HEK293T (cell line): Measurements from ENCODE around the gene KPNA2.
A peak's percentile ranks its signal among the peaks of the same experiment; 100 is the strongest.
"Not testable (repeated sequence)": the region's sequence is repeated elsewhere in the genome, so short reads cannot be mapped to it uniquely, and the experiment has no call there.

Experiments
- CTCF ChIA-PET: fragments of 350-600 bp; formaldehyde crosslinking; extraction: SDS; loops from one replicate; lab custom pipeline; 2021; ENCODE audit warnings: antibody characterized with exemption, inconsistent platforms; lab: Yijun Ruan, JAX
- POLR2A ChIA-PET: fragments of 350-600 bp; formaldehyde crosslinking; extraction: SDS; loops from one replicate; lab custom pipeline; 2020; ENCODE audit warnings: antibody characterized with exemption, inconsistent platforms; lab: Yijun Ruan, JAX
- DNase-seq: peaks from one replicate; pipeline ENCODE4 v3.0.0; 2012; ENCODE audit warnings: mixed read lengths; ENCODE audit errors: extremely low spot score
- ARNT ChIP-seq: fragments of 450-650 bp; IDR thresholded peaks from 2 replicates; pipeline ENCODE4 v1.6.1; 2017; ENCODE audit warnings: mild to moderate bottlenecking
- BHLHE40 ChIP-seq: fragments of 450-650 bp; IDR thresholded peaks from 2 replicates; pipeline ENCODE4 v1.6.1; 2016; ENCODE audit warnings: mild to moderate bottlenecking, moderate library complexity, borderline replicate concordance
- CTBP1 ChIP-seq: fragments of 450-650 bp; IDR thresholded peaks from 2 replicates; pipeline ENCODE4 v1.6.1; 2016; ENCODE audit warnings: borderline replicate concordance
- ELF4 ChIP-seq: fragments of 450-650 bp; IDR thresholded peaks from 2 replicates; pipeline ENCODE4 v1.6.1; 2017; ENCODE audit warnings: antibody characterized with exemption
- FOXA1 ChIP-seq: fragments of 450-650 bp; IDR thresholded peaks from 2 replicates; pipeline ENCODE4 v1.6.1; 2016; ENCODE audit warnings: mild to moderate bottlenecking
- FOXK2 ChIP-seq: fragments of 450-650 bp; IDR thresholded peaks from 2 replicates; pipeline ENCODE4 v1.6.1; 2016; ENCODE audit warnings: mild to moderate bottlenecking
- FOXM1 ChIP-seq: fragments of 450-650 bp; IDR thresholded peaks from 2 replicates; pipeline ENCODE4 v1.6.1; 2017; ENCODE audit warnings: mild to moderate bottlenecking, borderline replicate concordance
- HDGF ChIP-seq: fragments of 450-650 bp; IDR thresholded peaks from 2 replicates; pipeline ENCODE4 v1.6.1; 2017; ENCODE audit warnings: antibody characterized with exemption, borderline replicate concordance
- L3MBTL2 ChIP-seq: fragments of 450-650 bp; conservative IDR thresholded peaks from 2 replicates; pipeline ENCODE4 v1.6.1; 2016; ENCODE audit warnings: mild to moderate bottlenecking
- LEF1 ChIP-seq: fragments of 450-650 bp; IDR thresholded peaks from 2 replicates; pipeline ENCODE4 v1.6.1; 2017; ENCODE audit warnings: mild to moderate bottlenecking, borderline replicate concordance
- NFRKB ChIP-seq: fragments of 450-650 bp; IDR thresholded peaks from 2 replicates; pipeline ENCODE4 v1.6.1; 2016; ENCODE audit warnings: mild to moderate bottlenecking, moderate library complexity
- PKNOX1 ChIP-seq: fragments of 450-650 bp; IDR thresholded peaks from 2 replicates; pipeline ENCODE4 v1.6.1; 2016
- SP1 ChIP-seq: fragments of 450-650 bp; IDR thresholded peaks from 2 replicates; pipeline ENCODE4 v1.6.1; 2017
- SUZ12 ChIP-seq: fragments of 450-650 bp; IDR thresholded peaks from 2 replicates; pipeline ENCODE4 v1.6.1; 2016; ENCODE audit warnings: mild to moderate bottlenecking
- TARDBP ChIP-seq: fragments of 450-650 bp; IDR thresholded peaks from 2 replicates; pipeline ENCODE4 v1.6.1; 2016
- ZNF384 ChIP-seq: fragments of 450-650 bp; IDR thresholded peaks from 2 replicates; pipeline ENCODE4 v1.6.1; 2016

Gene KPNA2

GRCh38 chr17:68019675-68020408 is 15.7 kb upstream of the KPNA2 start:
- ChIA-PET POLR2A (interaction anchor here (0.8 to 1.9 kb wide), 10 partner anchors 11 to 228 kb away, joined by 3 to 35 read pairs (median 6); partner anchors contain the start of genes AMZ2, BPTF, C17orf58 and KPNA2), CTCF (interaction anchor here (0.6 to 1.3 kb wide), 5 partner anchors 8 to 181 kb away, joined by 3 to 5 read pairs (median 3); no protein-coding TSS in a partner anchor)
- DNase-seq: peak; percentile 98
- TF ChIP-seq L3MBTL2 (peak; percentile 92), TARDBP (peak; percentile 74; the same call in 1 of the 2 replicates), LEF1 (no peak), CTBP1 (no peak; the same call in 1 of the 2 replicates), PKNOX1 (peak; percentile 75), HDGF (peak; percentile 43; the same call in 1 of the 2 replicates), FOXA1 (no peak), SUZ12 (no peak)

- ChIA-PET CTCF (interaction anchor here (0.7 to 1.3 kb wide), 2 partner anchors 9 to 14 kb away, joined by 3 to 4 read pairs; no protein-coding TSS in a partner anchor), POLR2A (interaction anchor here (0.9 to 1.9 kb wide), 8 partner anchors 10 to 227 kb away, joined by 3 to 35 read pairs (median 9); partner anchors contain the start of genes AMZ2, C17orf58 and KPNA2)
- TF ChIP-seq FOXA1 (no peak), ARNT (no peak), FOXM1 (no peak), L3MBTL2 (peak; percentile 81)
- DNase-seq: no peak
These were observed 15.2 kb upstream of the KPNA2 start for GRCh38 chr17:68020409-68020756.

GRCh38 chr17:68020791-68021190 is 14.7 kb upstream of the KPNA2 start:
- ChIA-PET CTCF (interaction anchor here (0.7 kb wide), 1 partner anchor 15 kb away, joined by 3 read pairs; no protein-coding TSS in a partner anchor), POLR2A (interaction anchor here (0.9 to 1.9 kb wide), 7 partner anchors 10 to 227 kb away, joined by 3 to 35 read pairs (median 11); partner anchors contain the start of genes AMZ2, C17orf58 and KPNA2)
- DNase-seq: not testable (repeated sequence)

GRCh38 chr17:68021963-68022362 is 13.6 kb upstream of the KPNA2 start:
- ChIA-PET CTCF (no interaction called here), POLR2A (interaction anchor here (2.5 kb wide), 1 partner anchor 13 kb away, joined by 9 read pairs; the partner anchor contains the start of gene KPNA2)
- TF ChIP-seq ELF4: no peak
- no peak for TF ChIP-seq SUZ12
- TF ChIP-seq FOXK2: no peak
- TF ChIP-seq PKNOX1: no peak
- TF ChIP-seq FOXM1: no peak
- no peak for TF ChIP-seq ZNF384
- no peak for TF ChIP-seq ARNT
- TF ChIP-seq NFRKB: no peak
- no peak for TF ChIP-seq L3MBTL2
- TF ChIP-seq CTBP1: no peak
- TF ChIP-seq HDGF: no peak
- no peak for TF ChIP-seq SP1
- TF ChIP-seq LEF1: no peak
- TF ChIP-seq FOXA1: no peak
- no peak for TF ChIP-seq TARDBP
- TF ChIP-seq BHLHE40: no peak
- DNase-seq: no peak

GRCh38 chr17:68022547-68022946 is 13.0 kb upstream of the KPNA2 start:
- DNase-seq: not testable (repeated sequence)
- POLR2A ChIA-PET: interaction anchor here (2.5 kb wide), 1 partner anchor 13 kb away, joined by 9 read pairs; the partner anchor contains the start of gene KPNA2
- CTCF ChIA-PET: interaction anchor here (0.6 kb wide), 2 partner anchors 9 to 25 kb away, joined by 3 to 7 read pairs; no protein-coding TSS in a partner anchor

- ChIA-PET CTCF (interaction anchor here (0.7 kb wide), 1 partner anchor 10 kb away, joined by 5 read pairs; no protein-coding TSS in a partner anchor), POLR2A (interaction anchor here (3.1 kb wide), 1 partner anchor 10 kb away, joined by 22 read pairs; no protein-coding TSS in a partner anchor)
- TF ChIP-seq FOXA1 (no peak), TARDBP (no peak), HDGF (no peak), NFRKB (no peak), CTBP1 (no peak), FOXK2 (no peak), PKNOX1 (no peak), ZNF384 (no peak), SUZ12 (no peak), BHLHE40 (no peak), L3MBTL2 (no peak)
- no peak for DNase-seq
These were observed 5.9 kb upstream of the KPNA2 start for GRCh38 chr17:68029512-68030215.
